Prostate gland (tissue), 2 donors: ENCODE data around the gene HDHD3. TPM values are rescaled to one million over a fixed set of nuclear protein-coding genes. Genes with fewer than 3 reads are reported as not detected.

Experiments used
- DNase-seq: peaks from one replicate; pipeline ENCODE4 v3.0.0-alpha.2; 2019; ENCODE audit warnings: low spot score
- H3K27ac ChIP-seq, 2 donors: fragments of 200-600 bp; sonication (generic); 2 replicates each; pipeline ENCODE4 v1.5.1; 2017 to 2019
- H3K27me3 ChIP-seq: fragments of 200-600 bp; sonication (generic); replicated peaks from 2 replicates; pipeline ENCODE4 v1.5.1; 2019; ENCODE audit not compliant: insufficient read depth
- H3K36me3 ChIP-seq, 2 donors: fragments of 200-600 bp; sonication (generic); 1 replicate in 1 of 2; 2 replicates in 1 of 2; pipeline versions ENCODE4 v1.5.1 to v1.8.1; 2017 to 2019
- H3K4me1 ChIP-seq: fragments of 200-600 bp; sonication (generic); replicated peaks from 2 replicates; pipeline ENCODE4 v1.5.1; 2019
- H3K4me3 ChIP-seq, 2 donors: fragments of 200-600 bp; sonication (generic); 2 replicates each; pipeline ENCODE4 v1.5.1; 2017 to 2019
- H3K9me3 ChIP-seq: fragments of 200-600 bp; sonication (generic); 2 replicates; pipeline ENCODE4 v1.5.1; 2017
- CTCF ChIP-seq, 4 experiments: fragments of 200-600 bp in 2 of 4; fragments of 450-650 bp in 2 of 4; sonication (generic) in 2 of 4; IDR thresholded peaks; 1 replicate in 3 of 4; 2 replicates in 1 of 4; pipeline ENCODE4 v1.5.1; 2016 to 2019; ENCODE audit warnings: antibody characterized with exemption in 4 of 4, mild to moderate bottlenecking in 2 of 4, moderate library complexity in 2 of 4
- POLR2A ChIP-seq: fragments of 450-650 bp; IDR thresholded peaks from one replicate; pipeline ENCODE4 v1.6.1; 2016; ENCODE audit warnings: antibody characterized with exemption, mild to moderate bottlenecking
- POLR2AphosphoS5 ChIP-seq: sonication (generic); formaldehyde crosslinking; IDR thresholded peaks from one replicate; pipeline ENCODE4 v1.6.1; 2017; ENCODE audit warnings: antibody characterized with exemption
- WGBS: methylation state at CpG from one replicate; pipeline ENCODE4 v1.1.5; 2018; 5-methylcytosine and 5-hydroxymethylcytosine counted together
- intact Hi-C: fragments of 100-400 bp; cut with DNase I; formaldehyde crosslinking; loops from one replicate; pipeline ENCODE4 v1.14.2; 2022
- total RNA-seq, 2 donors: library from RNA; depleted of rRNA; stranded (reverse); fragments of >200 nt; gene quantifications; one replicate each; pipeline ENCODE4 v1.1.0, GENCODE V29; 2016

The HDHD3 gene
- total RNA-seq, 2 donors from 2014 or later = 52.2 to 72.1 TPM

- H3K27me3 ChIP-seq = no peaks in the 10 kb centered on the region
- WGBS = 20% methylated on average over 14 of the region's 14 CpGs
- no peaks in the 10 kb centered on the region for H3K9me3 ChIP-seq
- no peaks in the 10 kb centered on the region for H3K4me1 ChIP-seq
- H3K4me3 ChIP-seq = peak overlapping the region; percentile 46 to 62
- no peak for DNase-seq
- H3K36me3 ChIP-seq = no peaks in the 10 kb centered on the region
- H3K27ac ChIP-seq = no peak overlapping the region
- TF ChIP-seq CTCF (IDR thresholded peaks at IDR 0.05) = no peak
- TF ChIP-seq POLR2AphosphoS5 = no peak
- no peak for TF ChIP-seq POLR2A
- intact Hi-C loops = no loop called here
These were observed 26.6 kb downstream of the HDHD3 start for GRCh38 chr9:113350107-113350661.

GRCh38 chr9:113349445-113350094 is 27.2 kb downstream of the HDHD3 start, which contains the start of gene BSPRY:
Gene BSPRY, plus strand, starts transcription at chr9:113349541. Its CDS starts 39 bp downstream, at chr9:113349580.
- TF ChIP-seq POLR2A (peak; percentile 30), POLR2AphosphoS5 (no peak)
- 2% methylated on average over 30 of the region's 71 CpGs for WGBS
- Histone ChIP-seq H3K27me3 (no peaks in the 10 kb centered on the region), H3K9me3 (no peaks in the 10 kb centered on the region), H3K4me1 (no peaks in the 10 kb centered on the region), H3K27ac (no peak within 1 kb of the TSS), H3K4me3 (peak within 1 kb of the TSS; percentile 46 to 62), H3K36me3 (no peaks in the 10 kb centered on the region)
- intact Hi-C loops = no loop called here
- no peak for DNase-seq

GRCh38 chr9:113349066-113349444 is 27.7 kb downstream of the HDHD3 start:
- no peaks in the 10 kb centered on the region for H3K36me3 ChIP-seq
- intact Hi-C loops = no loop called here
- DNase-seq = no peak
- H3K4me3 ChIP-seq = peak overlapping the region; percentile 46 to 62
- no peaks in the 10 kb centered on the region for H3K9me3 ChIP-seq
- H3K27me3 ChIP-seq = no peaks in the 10 kb centered on the region
- WGBS = 19% methylated on average over 13 of the region's 13 CpGs
- no peaks in the 10 kb centered on the region for H3K4me1 ChIP-seq
- H3K27ac ChIP-seq = no peak overlapping the region
- TF ChIP-seq POLR2AphosphoS5 (no peak), CTCF (IDR thresholded peaks at IDR 0.05) (no peak), POLR2A (no peak)

GRCh38 chr9:113348437-113348836 is 28.3 kb downstream of the HDHD3 start:
- H3K27me3 ChIP-seq = no peaks in the 10 kb centered on the region
- H3K4me3 ChIP-seq = no peak overlapping the region
- TF ChIP-seq CTCF (IDR thresholded peaks at IDR 0.05) = no peak
- TF ChIP-seq POLR2A = no peak
- no peak for TF ChIP-seq POLR2AphosphoS5
- H3K9me3 ChIP-seq = no peaks in the 10 kb centered on the region
- H3K36me3 ChIP-seq = no peaks in the 10 kb centered on the region
- H3K27ac ChIP-seq = no peak overlapping the region
- 96% methylated on average over 3 of the region's 3 CpGs for WGBS
- H3K4me1 ChIP-seq = no peaks in the 10 kb centered on the region
- DNase-seq = no peak
- intact Hi-C loops = no loop called here

GRCh38 chr9:113345671-113346070 is 31.1 kb downstream of the HDHD3 start:
- H3K27ac ChIP-seq = no peak overlapping the region

More at GRCh38 chr9:113345671-113346070, 31.1 kb downstream of the HDHD3 start:
- intact Hi-C loops = no loop called here
- no peaks in the 10 kb centered on the region for H3K27me3 ChIP-seq
- H3K36me3 ChIP-seq = no peaks in the 10 kb centered on the region
- H3K9me3 ChIP-seq = no peaks in the 10 kb centered on the region
- TF ChIP-seq CTCF (IDR thresholded peaks at IDR 0.05) (no peak), POLR2AphosphoS5 (no peak), POLR2A (no peak)
- H3K4me1 ChIP-seq = no peaks in the 10 kb centered on the region
- WGBS = 3% methylated on average over 1 of the region's 1 CpG
- no peak overlapping the region for H3K4me3 ChIP-seq
- no peak for DNase-seq
